ENCODE results near the gene NDRG3.
"Not testable (repeated sequence)": the region's sequence is repeated elsewhere in the genome, so short reads cannot be mapped to it uniquely, and the experiment has no call there.

Gene NDRG3

DNA sequence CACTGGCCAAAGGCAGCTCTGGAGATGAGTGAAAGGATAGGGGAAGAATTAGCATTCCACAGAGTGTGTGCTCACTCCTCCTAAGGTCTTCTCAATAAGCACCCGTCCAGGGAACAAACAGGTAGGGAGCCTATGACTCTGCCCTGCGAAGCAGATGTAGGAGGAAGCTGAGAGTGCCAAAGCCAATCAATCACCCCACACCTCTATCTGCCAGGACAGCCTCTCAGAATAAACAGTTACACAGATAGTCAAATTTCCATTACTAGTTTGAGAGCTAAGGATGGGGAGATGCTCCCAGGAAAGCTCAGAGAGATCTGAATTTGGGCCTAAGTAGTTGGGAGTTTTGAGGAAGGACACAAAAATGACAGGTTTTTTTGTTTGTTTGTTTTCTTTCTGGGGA is 59.4 kb downstream of the NDRG3 start:
- DNase-seq = no peak

DNA sequence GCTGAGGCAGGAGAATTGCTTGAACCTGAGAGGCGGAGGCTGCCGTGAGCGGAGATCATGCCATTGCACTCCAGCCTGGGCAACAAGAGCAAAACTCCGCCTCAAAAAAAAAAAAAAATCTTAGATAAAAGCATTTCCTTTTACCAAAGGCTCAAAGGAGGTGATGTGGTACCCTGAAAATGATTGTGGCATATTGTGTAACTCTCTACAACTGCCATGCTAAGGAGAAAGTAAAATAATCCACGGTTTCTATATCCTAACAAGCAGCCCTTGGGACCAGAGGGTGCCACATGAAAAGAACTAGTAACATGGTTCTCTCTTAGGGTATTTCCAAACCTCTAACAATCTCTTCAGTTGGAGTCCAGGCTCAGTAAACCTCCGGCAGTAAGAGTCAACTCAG is 61.1 kb downstream of the NDRG3 start:
- no peak for DNase-seq

- DNase-seq = no peak
Observed at GRCh38 chr20:36682311-36682710, 63.6 kb downstream of the NDRG3 start.

- no peak for DNase-seq
Observed at GRCh38 chr20:36677422-36677771, 68.5 kb downstream of the NDRG3 start.

DNA sequence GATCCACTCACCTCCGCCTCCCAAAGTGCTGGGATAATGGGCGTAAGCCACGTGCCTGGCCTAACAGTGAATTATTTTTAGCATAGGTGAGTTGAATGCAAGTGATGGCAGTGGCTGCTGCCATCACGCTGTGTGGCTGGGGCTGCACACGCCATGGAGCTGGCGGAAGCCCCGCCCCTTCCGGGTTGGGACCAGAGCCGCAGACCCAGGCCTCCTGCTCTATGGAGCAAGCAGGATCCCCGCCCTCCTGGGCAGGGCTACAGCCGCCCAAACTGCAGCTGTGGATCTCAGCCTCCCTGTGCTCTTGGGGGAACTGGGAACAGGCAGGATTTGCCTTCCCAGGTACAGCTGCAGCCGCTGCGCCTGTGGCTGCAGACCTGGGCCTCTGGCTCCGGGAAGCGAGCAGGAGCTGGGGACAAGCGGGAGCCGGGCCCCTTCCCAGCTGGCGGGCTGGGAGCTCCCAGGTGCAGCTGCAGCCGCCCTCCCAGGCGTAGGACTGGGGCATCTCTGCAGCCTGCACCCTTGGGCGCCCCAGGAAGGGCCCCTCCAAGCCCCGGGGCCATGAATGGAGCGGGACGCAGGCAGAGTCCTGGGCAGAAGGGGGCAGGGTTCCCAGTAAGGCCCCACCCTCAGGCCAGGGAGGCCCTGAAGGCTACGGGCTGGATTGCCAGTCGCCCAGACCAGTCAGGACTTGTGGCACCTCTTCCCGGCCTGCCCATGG is 69.0 kb downstream of the NDRG3 start:
- DNase-seq = no peak

DNA sequence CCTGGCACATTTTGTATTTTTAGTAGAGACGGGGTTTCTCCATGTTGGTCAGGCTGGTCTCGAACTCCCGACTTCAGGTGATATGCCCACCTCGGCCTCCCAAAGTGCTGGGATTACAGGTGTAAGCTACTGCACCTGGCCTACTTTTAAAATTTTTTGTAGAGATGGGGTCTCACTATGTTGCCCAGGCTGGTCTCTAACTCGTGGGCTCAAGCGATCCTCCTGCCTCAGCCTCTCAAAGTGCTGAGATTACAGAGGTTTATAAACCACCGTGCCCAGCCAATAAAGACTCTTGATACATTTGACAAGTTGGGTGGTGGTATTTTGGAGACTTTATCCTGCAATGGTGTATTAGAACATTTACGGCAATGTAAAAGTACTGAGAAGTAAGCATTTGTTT is 70.3 kb downstream of the NDRG3 start:
- DNase-seq = not testable (repeated sequence)

- DNase-seq = no peak
Observed at GRCh38 chr20:36672991-36673390, 72.9 kb downstream of the NDRG3 start.

- DNase-seq = no peak
Observed at GRCh38 chr20:36670665-36671357, 75.1 kb downstream of the NDRG3 start.

GRCh38 chr20:36666181-36666740 is 79.6 kb downstream of the NDRG3 start:
- no peak for DNase-seq

DNA sequence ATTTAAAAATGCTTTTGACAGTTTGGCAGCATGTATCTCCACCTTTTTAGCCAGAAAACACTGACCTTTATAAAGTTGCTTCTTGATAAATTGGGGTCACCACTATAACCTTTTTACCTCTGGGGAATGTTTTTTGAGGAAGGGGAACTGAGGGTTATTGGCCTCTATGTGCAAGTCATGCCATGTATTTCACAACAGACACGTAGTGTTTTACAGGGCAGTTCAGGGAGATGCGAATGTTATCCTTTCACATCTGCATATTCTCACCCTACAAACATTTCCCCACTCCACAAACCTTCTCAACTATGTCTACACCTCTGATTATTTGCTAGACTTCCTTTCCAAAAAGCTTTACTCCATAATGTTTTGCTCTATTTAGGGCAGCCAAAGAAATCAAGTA is 82.9 kb downstream of the NDRG3 start:
- no peak for DNase-seq

GRCh38 chr20:36658300-36658699 is 87.6 kb downstream of the NDRG3 start:
- DNase-seq = no peak

DNA sequence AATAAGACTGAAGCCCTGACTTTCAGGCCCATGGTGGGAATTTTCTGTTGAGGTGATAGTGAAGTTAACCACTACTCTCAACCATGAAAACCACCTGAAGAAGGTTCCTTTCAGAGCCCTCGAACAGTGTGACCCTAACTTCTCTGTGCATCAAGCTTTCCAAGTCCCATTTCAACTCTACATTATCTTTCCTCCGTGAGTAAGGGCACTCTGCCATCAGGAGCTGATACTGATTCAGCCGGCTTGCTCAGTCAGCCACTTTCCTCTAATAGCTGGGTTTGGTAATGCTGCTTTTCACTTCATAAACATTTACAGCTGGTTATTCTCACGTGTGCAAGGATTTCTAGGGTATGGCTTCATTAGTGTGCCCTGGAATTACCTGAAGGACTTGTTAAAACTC is 89.2 kb downstream of the NDRG3 start:
- DNase-seq = no peak

GRCh38 chr20:36655004-36655403 is 90.9 kb downstream of the NDRG3 start:
- no peak for DNase-seq

- no peak for DNase-seq
Observed at GRCh38 chr20:36654506-36654905, 91.4 kb downstream of the NDRG3 start.

DNA sequence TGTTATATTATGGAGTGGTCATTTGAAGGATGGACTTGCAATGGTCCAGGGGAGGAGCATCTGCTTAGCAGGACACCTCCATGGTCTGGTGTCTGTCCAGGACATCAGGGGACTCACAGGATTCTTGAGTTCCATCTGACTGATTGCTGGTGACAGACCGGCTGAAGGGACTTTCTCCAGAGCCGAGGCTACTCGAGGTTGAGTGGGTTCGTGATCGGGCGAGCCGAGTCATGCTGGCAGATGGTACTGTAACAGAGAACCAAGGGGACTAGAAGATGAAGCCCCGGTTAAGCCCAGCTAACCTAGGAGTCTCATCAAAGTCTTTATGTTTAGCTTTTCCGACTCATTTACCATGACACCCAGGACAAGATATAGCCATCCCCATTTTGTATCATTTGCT is 92.4 kb downstream of the NDRG3 start:
- no peak for DNase-seq

DNA sequence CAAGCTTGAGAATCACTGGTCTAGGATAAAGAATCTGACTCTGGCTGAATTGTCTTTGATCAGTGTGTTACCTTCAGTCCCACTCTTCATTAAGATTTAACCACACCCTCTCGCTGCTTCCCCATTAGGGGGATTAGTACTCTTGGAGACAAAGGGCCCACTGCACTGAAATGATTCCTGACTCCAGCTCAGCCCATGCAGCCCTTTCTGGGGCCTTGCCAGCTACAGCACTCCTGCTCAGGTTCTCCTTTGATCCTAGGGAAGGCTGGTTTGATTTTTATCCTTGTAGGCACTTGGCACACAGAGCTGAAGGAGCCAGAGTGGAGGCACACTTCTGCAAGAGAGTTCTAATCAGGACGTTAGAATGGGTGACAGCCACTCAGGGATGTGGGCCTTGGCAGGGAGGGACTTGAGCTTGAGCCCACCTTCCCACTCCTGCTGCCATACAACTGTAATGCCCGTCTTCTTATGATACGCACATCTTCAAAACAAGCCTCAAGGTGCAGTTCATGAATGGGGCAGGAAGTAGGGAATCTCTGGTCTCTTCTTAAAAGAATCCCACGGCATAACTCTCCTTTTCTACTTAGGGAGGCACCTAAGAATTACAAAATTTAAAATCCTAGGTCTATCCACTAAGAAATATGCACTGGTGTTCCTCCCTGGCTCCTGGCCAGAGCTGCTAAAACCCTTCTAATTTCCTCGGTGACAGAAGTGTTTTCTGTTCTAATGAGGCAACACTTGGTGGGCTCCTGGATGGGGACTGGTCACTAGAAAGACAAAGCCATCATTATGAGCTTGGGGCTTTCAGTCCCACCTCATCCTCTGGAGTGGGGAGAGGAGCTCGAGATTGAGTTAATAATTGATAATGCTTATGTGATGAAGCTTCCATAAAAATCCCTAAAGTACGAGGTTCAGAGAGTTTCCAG is 98.4 kb downstream of the NDRG3 start:
- no peak for DNase-seq

- no peak for DNase-seq
Observed at GRCh38 chr20:36646678-36647077, 99.2 kb downstream of the NDRG3 start.

DNA sequence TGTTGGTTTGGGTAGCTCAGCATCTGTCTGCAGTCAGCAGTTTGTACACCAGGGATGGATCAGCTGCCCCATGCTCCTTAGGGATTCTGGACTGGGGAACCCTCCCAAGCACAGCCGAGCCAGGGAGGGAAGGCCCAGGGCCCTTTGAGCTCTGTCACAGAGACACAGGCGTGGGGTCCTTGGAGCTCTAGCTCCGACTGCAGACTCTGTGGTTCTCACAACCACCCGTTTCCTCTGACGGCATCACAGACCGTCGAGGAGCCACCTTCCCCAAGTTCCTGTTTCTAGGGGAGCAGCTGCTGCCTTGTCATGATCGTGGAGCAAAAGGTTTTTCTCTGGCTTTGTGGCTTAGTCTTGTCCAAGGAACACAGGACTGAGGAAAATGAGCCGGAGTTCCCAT is 99.9 kb downstream of the NDRG3 start, which contains the start of gene SLA2:
TSS of gene SLA2 (minus strand) at position 199 of the 400 bp plus-strand sequence. CDS start 4,861 bp downstream, outside the sequence.
- DNase-seq = no peak

GRCh38 chr20:36645353-36645752 is 100.5 kb downstream of the NDRG3 start:
- DNase-seq = no peak

DNA sequence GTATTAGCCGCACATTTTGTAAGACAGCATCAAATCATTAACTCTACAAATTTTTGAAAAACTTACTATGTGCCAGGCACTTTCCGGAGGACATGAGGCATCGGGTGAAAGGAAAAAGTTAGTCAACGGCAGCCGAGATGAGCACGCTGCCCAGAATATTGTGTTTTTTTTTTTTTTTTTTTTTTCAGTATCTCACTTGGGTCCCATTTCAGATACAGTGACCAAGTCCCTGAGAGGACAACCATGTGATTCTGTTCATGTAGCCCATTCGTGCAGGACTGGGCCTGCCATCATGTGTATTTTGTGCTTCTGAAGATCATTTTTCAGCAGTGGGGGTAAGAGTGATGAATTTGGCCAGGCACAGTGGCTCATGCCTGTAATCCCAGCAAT is 101.2 kb downstream of the NDRG3 start:
- no peak for DNase-seq

GRCh38 chr20:36644032-36644705 is 101.7 kb downstream of the NDRG3 start:
- no peak for DNase-seq

DNA sequence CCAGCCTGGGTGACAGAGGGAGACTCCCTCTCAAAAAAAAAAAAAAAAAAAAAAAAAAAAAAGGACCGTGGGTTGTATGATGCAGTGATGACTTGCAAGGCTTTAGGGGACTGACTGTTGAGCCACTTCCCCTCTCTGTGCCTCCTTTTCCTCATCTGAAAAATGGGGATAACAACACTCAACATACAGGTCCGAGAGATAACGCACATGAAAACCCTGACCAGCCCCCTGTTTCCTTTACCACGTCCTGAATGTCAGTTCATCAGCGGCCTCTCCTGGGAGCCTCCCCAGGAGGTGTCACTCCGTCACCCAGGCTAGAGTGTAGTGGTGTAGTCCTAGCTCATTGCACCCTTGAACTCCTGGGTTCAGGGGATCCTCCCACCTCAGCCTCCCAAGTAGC is 103.8 kb downstream of the NDRG3 start:
- no peak for DNase-seq

- DNase-seq = no peak
Observed at GRCh38 chr20:36641506-36641843, 104.4 kb downstream of the NDRG3 start.

All from GOT3 (cell line).